Transverse colon (tissue), 3 donors: ENCODE measurements around the gene ALK.

Experiments
- CTCF ChIP-seq, 5 experiments: fragments of 200-600 bp in 3 of 5; fragments of 450-650 bp in 2 of 5; sonication (generic) in 3 of 5; IDR thresholded peaks; 1 replicate in 2 of 5; 2 replicates in 3 of 5; pipeline ENCODE4 v1.5.1; 2016 to 2017; ENCODE audit warnings: antibody characterized with exemption in 5 of 5, inconsistent platforms in 3 of 5, mild to moderate bottlenecking in 2 of 5, moderate library complexity in 1 of 5
- EP300 ChIP-seq: sonication (generic); formaldehyde crosslinking; IDR thresholded peaks from one replicate; pipeline ENCODE4 v1.6.1; 2017; ENCODE audit warnings: antibody characterized with exemption, low read depth

- TF ChIP-seq CTCF (IDR thresholded peaks at IDR 0.05) (no peak), EP300 (no peak)
These were observed 146.8 kb downstream of the ALK start for GRCh38 chr2:29774624-29775023.
